ENCODE data around the gene MYO7B.

The MYO7B gene

DNA sequence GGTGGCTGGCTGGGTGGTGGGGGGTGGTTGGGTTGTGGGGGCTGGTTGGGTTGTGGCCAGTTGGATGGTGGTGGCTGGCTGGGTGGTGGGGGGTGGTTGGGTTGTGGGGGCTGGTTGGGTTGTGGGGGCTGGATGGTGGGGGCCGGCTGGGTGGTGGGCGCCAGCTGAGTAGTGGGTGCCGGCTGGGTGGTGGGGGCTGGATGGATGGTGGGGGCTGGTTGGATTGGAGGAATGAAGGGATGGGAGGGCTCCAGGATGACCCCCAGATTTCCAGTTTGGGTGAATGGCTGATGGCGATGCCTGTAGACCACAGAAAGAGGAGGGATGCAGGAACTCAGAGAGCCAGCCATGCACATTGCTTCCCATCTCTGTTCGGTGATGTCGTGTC, 83.7 kb downstream of the MYO7B start:
- H2AK5ac ChIP-seq (ENCODE audit: low read length): no peak overlapping the region
- no peaks in the 10 kb centered on the region for H3K27me3 ChIP-seq (ENCODE audit: insufficient read depth, low read length, poor library complexity)
- H3K27ac ChIP-seq (ENCODE audit: low read depth, low read length): no peak overlapping the region
- no peak overlapping the region for H4K5ac ChIP-seq (ENCODE audit: low read length)
- H3K4me3 ChIP-seq (ENCODE audit: low read length): no peak overlapping the region
- H3K79me2 ChIP-seq (ENCODE audit: control insufficient read depth, insufficient read depth, low read length): no peaks in the 10 kb centered on the region
- H3K56ac ChIP-seq (ENCODE audit: low read length): no peak overlapping the region
- H4K8ac ChIP-seq (ENCODE audit: low read depth, low read length): no peak overlapping the region
- DNase-seq: no peak
- no CpG with 5 or more reads among the region's 6 CpGs for WGBS (ENCODE audit: extremely low coverage, insufficient coverage, low lambda C conversion rate)
- no peak overlapping the region for H3K4ac ChIP-seq (ENCODE audit: low read depth, low read length)
- no peak overlapping the region for H2BK5ac ChIP-seq (ENCODE audit: low read length)
- no peak overlapping the region for H3K4me2 ChIP-seq (ENCODE audit: low read length)
- H2BK120ac ChIP-seq (ENCODE audit: low read depth, low read length): no peak overlapping the region
- H3K79me1 ChIP-seq (ENCODE audit: low read length): no peaks in the 10 kb centered on the region
- no peak overlapping the region for H2BK15ac ChIP-seq (replicated peaks; ENCODE audit: low read depth)
- H3K23ac ChIP-seq (ENCODE audit: low read length): no peak overlapping the region
- H3K18ac ChIP-seq (ENCODE audit: low read length): no peak overlapping the region
- H3K36me3 ChIP-seq (ENCODE audit: control insufficient read depth, insufficient read depth, low read length): no peaks in the 10 kb centered on the region
- no peaks in the 10 kb centered on the region for H3K4me1 ChIP-seq (ENCODE audit: control insufficient read depth, low read depth, low read length)
- no peak overlapping the region for H3K9ac ChIP-seq (ENCODE audit: low read length)

DNA sequence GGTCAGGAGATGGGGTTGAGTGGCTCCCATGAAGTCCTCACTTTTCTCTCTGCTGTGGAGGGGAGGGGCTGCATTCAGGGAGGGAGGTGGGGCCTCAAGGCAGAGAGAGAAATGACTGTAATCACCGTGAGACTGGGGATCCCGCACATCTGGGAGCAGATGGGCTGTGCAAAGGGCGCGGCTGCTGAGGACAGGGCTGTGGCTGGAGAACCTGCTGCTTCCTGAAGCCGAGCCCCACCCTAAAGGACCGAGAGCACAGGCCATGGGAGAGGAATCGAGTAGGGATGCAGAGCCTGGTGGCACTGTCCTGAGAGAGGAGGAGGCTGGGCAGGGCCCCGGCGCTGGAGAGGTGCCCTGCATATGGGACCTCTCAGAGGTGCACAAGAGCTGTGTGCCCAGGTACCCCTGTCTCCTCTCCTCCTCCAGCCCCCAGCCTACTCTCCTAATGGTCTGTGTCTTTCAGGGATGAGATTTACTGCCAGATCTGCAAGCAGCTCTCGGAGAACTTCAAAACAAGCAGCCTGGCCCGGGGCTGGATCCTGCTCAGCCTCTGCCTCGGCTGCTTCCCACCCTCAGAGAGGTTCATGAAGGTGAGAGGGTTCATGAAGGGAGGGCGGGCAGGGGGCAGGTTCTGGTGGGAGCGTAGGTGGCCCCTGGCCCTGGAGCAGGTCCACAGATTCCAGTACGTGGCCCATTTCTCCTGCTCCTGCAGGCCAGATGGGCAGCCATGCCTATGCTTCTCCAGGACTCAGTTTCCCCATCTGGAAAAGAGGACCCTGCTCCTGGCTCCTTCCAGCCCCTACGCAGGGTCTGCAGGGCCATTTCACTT, 84.6 kb downstream of the MYO7B start:
- H2BK120ac ChIP-seq (ENCODE audit: low read depth, low read length): no peak overlapping the region
- H2BK5ac ChIP-seq (ENCODE audit: low read length): no peak overlapping the region
- no peak overlapping the region for H3K18ac ChIP-seq (ENCODE audit: low read length)
- no CpG with 5 or more reads among the region's 16 CpGs for WGBS (ENCODE audit: extremely low coverage, insufficient coverage, low lambda C conversion rate)
- H3K27me3 ChIP-seq (ENCODE audit: insufficient read depth, low read length, poor library complexity): no peaks in the 10 kb centered on the region
- no peak overlapping the region for H4K8ac ChIP-seq (ENCODE audit: low read depth, low read length)
- H3K4ac ChIP-seq (ENCODE audit: low read depth, low read length): no peak overlapping the region
- H3K23ac ChIP-seq (ENCODE audit: low read length): no peak overlapping the region
- no peaks in the 10 kb centered on the region for H3K36me3 ChIP-seq (ENCODE audit: control insufficient read depth, insufficient read depth, low read length)
- no peak overlapping the region for H3K4me3 ChIP-seq (ENCODE audit: low read length)
- H2BK15ac ChIP-seq (replicated peaks; ENCODE audit: low read depth): no peak overlapping the region
- H3K79me1 ChIP-seq (ENCODE audit: low read length): no peaks in the 10 kb centered on the region
- H3K79me2 ChIP-seq (ENCODE audit: control insufficient read depth, insufficient read depth, low read length): no peaks in the 10 kb centered on the region
- H3K4me2 ChIP-seq (ENCODE audit: low read length): no peak overlapping the region
- H3K56ac ChIP-seq (ENCODE audit: low read length): no peak overlapping the region
- H3K27ac ChIP-seq (ENCODE audit: low read depth, low read length): no peak overlapping the region
- H3K9ac ChIP-seq (ENCODE audit: low read length): no peak overlapping the region
- H4K5ac ChIP-seq (ENCODE audit: low read length): no peak overlapping the region
- no peak overlapping the region for H2AK5ac ChIP-seq (ENCODE audit: low read length)
- no peaks in the 10 kb centered on the region for H3K4me1 ChIP-seq (ENCODE audit: control insufficient read depth, low read depth, low read length)
- no peak for DNase-seq

DNA sequence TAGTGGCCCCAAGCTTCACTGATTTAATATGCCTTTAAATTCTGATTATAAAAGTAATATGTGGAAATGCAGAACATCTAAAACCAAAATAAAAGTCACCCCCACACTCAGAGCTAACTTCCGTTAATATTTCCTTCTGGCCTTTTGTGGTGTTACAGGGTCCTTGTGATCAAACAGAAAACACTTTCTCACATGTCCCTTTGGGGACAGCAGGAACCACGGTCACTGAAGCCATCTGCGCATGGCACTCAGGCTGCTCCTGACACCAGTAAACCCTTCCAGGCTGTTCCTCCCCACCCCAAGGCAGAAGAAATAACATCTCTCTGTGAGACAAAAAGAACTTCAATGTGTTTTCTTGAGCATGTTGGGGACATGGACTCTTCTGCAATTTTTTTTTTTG, 85.4 kb downstream of the MYO7B start:
- H2AK5ac ChIP-seq (ENCODE audit: low read length): no peak overlapping the region
- no peak for DNase-seq

GRCh38 chr2:127621981-127622431, 86.5 kb downstream of the MYO7B start:
- no peak overlapping the region for H3K18ac ChIP-seq (ENCODE audit: low read length)
- H3K27ac ChIP-seq (ENCODE audit: low read depth, low read length): no peak overlapping the region
- no peaks in the 10 kb centered on the region for H3K36me3 ChIP-seq (ENCODE audit: control insufficient read depth, insufficient read depth, low read length)
- no peaks in the 10 kb centered on the region for H3K79me1 ChIP-seq (ENCODE audit: low read length)
- no CpG with 5 or more reads among the region's 15 CpGs for WGBS (ENCODE audit: extremely low coverage, insufficient coverage, low lambda C conversion rate)
- no peak overlapping the region for H3K4me3 ChIP-seq (ENCODE audit: low read length)
- H4K5ac ChIP-seq (ENCODE audit: low read length): no peak overlapping the region
- no peak overlapping the region for H2AK5ac ChIP-seq (ENCODE audit: low read length)
- no peaks in the 10 kb centered on the region for H3K4me1 ChIP-seq (ENCODE audit: control insufficient read depth, low read depth, low read length)
- H3K4ac ChIP-seq (ENCODE audit: low read depth, low read length): no peak overlapping the region
- no peak overlapping the region for H3K23ac ChIP-seq (ENCODE audit: low read length)
- no peak for DNase-seq
- H2BK5ac ChIP-seq (ENCODE audit: low read length): no peak overlapping the region
- H3K79me2 ChIP-seq (ENCODE audit: control insufficient read depth, insufficient read depth, low read length): no peaks in the 10 kb centered on the region
- no peaks in the 10 kb centered on the region for H3K27me3 ChIP-seq (ENCODE audit: insufficient read depth, low read length, poor library complexity)
- no peak overlapping the region for H3K56ac ChIP-seq (ENCODE audit: low read length)
- no peak overlapping the region for H2BK15ac ChIP-seq (replicated peaks; ENCODE audit: low read depth)
- no peak overlapping the region for H3K9ac ChIP-seq (ENCODE audit: low read length)
- no peak overlapping the region for H3K4me2 ChIP-seq (ENCODE audit: low read length)
- H4K8ac ChIP-seq (ENCODE audit: low read depth, low read length): no peak overlapping the region
- no peak overlapping the region for H2BK120ac ChIP-seq (ENCODE audit: low read depth, low read length)

More for the DNA sequence above, 85.4 kb downstream of the MYO7B start:
- Histone ChIP-seq H4K8ac (ENCODE audit: low read depth, low read length) (no peak overlapping the region), H2BK15ac (replicated peaks; ENCODE audit: low read depth) (no peak overlapping the region), H2BK120ac (ENCODE audit: low read depth, low read length) (no peak overlapping the region), H3K4ac (ENCODE audit: low read depth, low read length) (no peak overlapping the region), H3K27ac (ENCODE audit: low read depth, low read length) (no peak overlapping the region), H4K5ac (ENCODE audit: low read length) (no peak overlapping the region), H2BK5ac (ENCODE audit: low read length) (no peak overlapping the region), H3K27me3 (ENCODE audit: insufficient read depth, low read length, poor library complexity) (no peaks in the 10 kb centered on the region), H3K4me2 (ENCODE audit: low read length) (no peak overlapping the region), H3K36me3 (ENCODE audit: control insufficient read depth, insufficient read depth, low read length) (no peaks in the 10 kb centered on the region), H3K4me3 (ENCODE audit: low read length) (no peak overlapping the region), H3K56ac (ENCODE audit: low read length) (no peak overlapping the region), H3K79me1 (ENCODE audit: low read length) (no peaks in the 10 kb centered on the region), H3K79me2 (ENCODE audit: control insufficient read depth, insufficient read depth, low read length) (no peaks in the 10 kb centered on the region), H3K4me1 (ENCODE audit: control insufficient read depth, low read depth, low read length) (no peaks in the 10 kb centered on the region), H3K23ac (ENCODE audit: low read length) (no peak overlapping the region), H3K18ac (ENCODE audit: low read length) (no peak overlapping the region), H3K9ac (ENCODE audit: low read length) (no peak overlapping the region)
- no CpG with 5 or more reads among the region's 3 CpGs for WGBS (ENCODE audit: extremely low coverage, insufficient coverage, low lambda C conversion rate)

DNA sequence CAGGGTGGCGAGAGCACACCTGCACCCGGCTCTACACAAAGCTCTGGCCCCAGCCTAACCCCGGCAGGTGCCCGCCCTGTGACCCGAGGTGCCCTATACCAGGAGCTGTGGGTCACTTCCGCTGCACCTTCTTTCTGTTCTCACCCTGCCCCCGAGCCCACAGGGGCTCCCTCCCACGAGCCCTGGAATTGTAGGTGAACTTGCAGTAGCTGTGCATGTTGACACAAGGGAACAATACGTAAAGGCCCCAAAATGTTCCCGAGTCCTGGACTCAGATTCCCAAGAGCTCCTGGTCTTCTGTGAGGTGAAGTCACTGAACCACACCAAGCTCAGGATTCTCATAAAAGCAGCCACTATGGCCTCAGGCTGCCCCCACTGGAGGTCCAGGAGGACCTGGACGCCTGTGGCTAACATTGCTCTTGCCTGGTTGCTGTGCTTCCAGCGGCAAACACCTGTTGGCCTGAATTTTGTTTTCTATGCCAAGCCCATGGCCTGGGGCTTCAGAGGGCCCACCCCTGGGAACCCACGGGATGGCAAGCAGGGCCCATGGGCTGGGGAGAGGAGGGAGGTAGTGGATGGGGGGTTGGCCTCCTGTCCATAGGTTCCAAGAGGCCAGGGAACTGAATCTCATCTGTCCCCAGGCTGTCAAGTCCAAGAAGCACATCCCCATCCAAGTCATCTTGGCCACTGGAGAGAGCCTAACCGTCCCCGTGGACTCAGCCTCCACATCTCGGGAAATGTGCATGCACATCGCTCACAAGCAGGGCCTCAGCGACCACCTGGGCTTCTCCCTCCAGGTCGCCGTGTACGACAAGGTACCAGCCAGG, 87.3 kb downstream of the MYO7B start:
- no peak overlapping the region for H4K5ac ChIP-seq (ENCODE audit: low read length)

More for the DNA sequence above, 87.3 kb downstream of the MYO7B start:
- Histone ChIP-seq H3K4me1 (ENCODE audit: control insufficient read depth, low read depth, low read length) (no peaks in the 10 kb centered on the region), H3K56ac (ENCODE audit: low read length) (no peak overlapping the region), H3K36me3 (ENCODE audit: control insufficient read depth, insufficient read depth, low read length) (no peaks in the 10 kb centered on the region), H3K79me2 (ENCODE audit: control insufficient read depth, insufficient read depth, low read length) (no peaks in the 10 kb centered on the region), H3K4me3 (ENCODE audit: low read length) (no peak overlapping the region), H2AK5ac (ENCODE audit: low read length) (no peak overlapping the region), H3K27me3 (ENCODE audit: insufficient read depth, low read length, poor library complexity) (no peaks in the 10 kb centered on the region), H3K79me1 (ENCODE audit: low read length) (no peaks in the 10 kb centered on the region), H3K27ac (ENCODE audit: low read depth, low read length) (no peak overlapping the region), H3K4ac (ENCODE audit: low read depth, low read length) (no peak overlapping the region), H4K8ac (ENCODE audit: low read depth, low read length) (no peak overlapping the region), H3K9ac (ENCODE audit: low read length) (no peak overlapping the region), H2BK15ac (replicated peaks; ENCODE audit: low read depth) (no peak overlapping the region), H2BK5ac (ENCODE audit: low read length) (no peak overlapping the region), H3K18ac (ENCODE audit: low read length) (no peak overlapping the region), H3K23ac (ENCODE audit: low read length) (no peak overlapping the region), H3K4me2 (ENCODE audit: low read length) (no peak overlapping the region), H2BK120ac (ENCODE audit: low read depth, low read length) (no peak overlapping the region)
- DNase-seq: no peak
- no CpG with 5 or more reads among the region's 21 CpGs for WGBS (ENCODE audit: extremely low coverage, insufficient coverage, low lambda C conversion rate)
